HCT116 (cell line): ENCODE measurements around the gene KCNIP4.

Experiments used
- CTCF ChIP-seq, 3 experiments: fragments of 200-600 bp in 1 of 3; sonication (generic) in 1 of 3; IDR thresholded peaks in 2 of 3; conservative IDR thresholded peaks in 1 of 3; 2 replicates each; pipeline ENCODE4 v1.5.1; 2012 to 2017; ENCODE audit warnings: low read depth in 2 of 3, low read length in 2 of 3, antibody characterized with exemption in 1 of 3, borderline replicate concordance in 1 of 3, control low read depth in 1 of 3, mild to moderate bottlenecking in 1 of 3, mixed read lengths in 1 of 3, mixed run types in 1 of 3, moderate library complexity in 1 of 3; ENCODE audit not compliant: insufficient read depth in 1 of 3
- EGR1 ChIP-seq: IDR thresholded peaks from 2 replicates; pipeline ENCODE4 v1.6.1; 2012; ENCODE audit warnings: low read depth
- EZH2 ChIP-seq: fragments of 200-600 bp; sonication (generic); IDR thresholded peaks from 2 replicates; pipeline ENCODE4 v1.6.1; 2017; ENCODE audit warnings: antibody characterized with exemption, mixed run types
- EZH2phosphoT487 ChIP-seq: fragments of 200-600 bp; IDR thresholded peaks from 2 replicates; pipeline ENCODE4 v1.6.1; 2018; ENCODE audit warnings: antibody characterized with exemption, borderline replicate concordance
- MAX ChIP-seq: IDR thresholded peaks from 2 replicates; pipeline ENCODE4 v1.6.1; 2012
- POLR2A ChIP-seq: IDR thresholded peaks from 2 replicates; pipeline ENCODE4 v1.7.0; 2011; ENCODE audit warnings: borderline replicate concordance; ENCODE audit not compliant: insufficient read depth, insufficient read length; ENCODE audit errors: extremely low read depth
- POLR2AphosphoS5 ChIP-seq: IDR thresholded peaks from 2 replicates; pipeline ENCODE4 v1.6.1; 2011; ENCODE audit warnings: mild to moderate bottlenecking, low read depth, low read length, moderate library complexity
- RAD21 ChIP-seq: IDR thresholded peaks from 2 replicates; pipeline ENCODE4 v1.6.1; 2012; ENCODE audit warnings: low read depth, mild to moderate bottlenecking
- ZNF274 ChIP-seq: fragments of 200-500 bp; sonication (Bioruptor generic); IDR thresholded peaks from 2 replicates; pipeline ENCODE4 v1.6.1; 2014; ENCODE audit warnings: mild to moderate bottlenecking, low read depth, low read length, inconsistent platforms
- TF ChIP-seq, protein P1 (sequence below): IDR thresholded peaks from 2 replicates; pipeline ENCODE4 v1.6.1; 2012

- TF ChIP-seq RAD21 (no peak), CTCF (IDR thresholded peaks at IDR 0.05 in 2 of 3, conservative IDR thresholded peaks at IDR 0.05 in 1 of 3; ENCODE audit: borderline replicate concordance in 1 of 3, insufficient read depth in 1 of 3, low read depth in 2 of 3, low read length in 2 of 3) (no peak), POLR2AphosphoS5 (no peak), EGR1 (no peak), ZNF274 (no peak), EZH2 (no peak), POLR2A (no peak), EZH2phosphoT487 (no peak), MAX (no peak)
- TF ChIP-seq, protein P1, sequence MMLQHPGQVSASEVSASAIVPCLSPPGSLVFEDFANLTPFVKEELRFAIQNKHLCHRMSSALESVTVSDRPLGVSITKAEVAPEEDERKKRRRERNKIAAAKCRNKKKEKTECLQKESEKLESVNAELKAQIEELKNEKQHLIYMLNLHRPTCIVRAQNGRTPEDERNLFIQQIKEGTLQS = no peak
Observed at GRCh38 chr4:21139327-21139726, 809.2 kb downstream of the KCNIP4 start.
